ENCODE data around the gene PSD.

- no peak for TF ChIP-seq CTCF (IDR thresholded peaks at IDR 0.05)
- no peak for TF ChIP-seq POLR2A (IDR thresholded peaks at IDR 0.05)
These were observed 26.3 kb upstream of the PSD start for GRCh38 chr10:102444851-102445250.
